Fibroblast of pulmonary artery (primary cell): Measurements from ENCODE around the gene ITIH6.
"Not testable (repeated sequence)": the region's sequence is repeated elsewhere in the genome, so short reads cannot be mapped to it uniquely, and the experiment has no call there.

Experiments
- DNase-seq: peaks from one replicate; pipeline ENCODE4 v3.0.0-alpha.2; 2010; ENCODE audit warnings: low read depth
- H3K4me3 ChIP-seq: replicated peaks from 2 replicates; pipeline ENCODE4 v1.5.1; 2011; ENCODE audit warnings: low read depth, mild to moderate bottlenecking, control low read depth, low read length, moderate library complexity
- TF ChIP-seq, protein P1 (sequence below): IDR thresholded peaks from 2 replicates; pipeline ENCODE4 v1.5.1; 2011; ENCODE audit warnings: mild to moderate bottlenecking, control low read depth, low read length, inconsistent platforms; ENCODE audit errors: missing control alignments

ITIH6 gene, protein sequence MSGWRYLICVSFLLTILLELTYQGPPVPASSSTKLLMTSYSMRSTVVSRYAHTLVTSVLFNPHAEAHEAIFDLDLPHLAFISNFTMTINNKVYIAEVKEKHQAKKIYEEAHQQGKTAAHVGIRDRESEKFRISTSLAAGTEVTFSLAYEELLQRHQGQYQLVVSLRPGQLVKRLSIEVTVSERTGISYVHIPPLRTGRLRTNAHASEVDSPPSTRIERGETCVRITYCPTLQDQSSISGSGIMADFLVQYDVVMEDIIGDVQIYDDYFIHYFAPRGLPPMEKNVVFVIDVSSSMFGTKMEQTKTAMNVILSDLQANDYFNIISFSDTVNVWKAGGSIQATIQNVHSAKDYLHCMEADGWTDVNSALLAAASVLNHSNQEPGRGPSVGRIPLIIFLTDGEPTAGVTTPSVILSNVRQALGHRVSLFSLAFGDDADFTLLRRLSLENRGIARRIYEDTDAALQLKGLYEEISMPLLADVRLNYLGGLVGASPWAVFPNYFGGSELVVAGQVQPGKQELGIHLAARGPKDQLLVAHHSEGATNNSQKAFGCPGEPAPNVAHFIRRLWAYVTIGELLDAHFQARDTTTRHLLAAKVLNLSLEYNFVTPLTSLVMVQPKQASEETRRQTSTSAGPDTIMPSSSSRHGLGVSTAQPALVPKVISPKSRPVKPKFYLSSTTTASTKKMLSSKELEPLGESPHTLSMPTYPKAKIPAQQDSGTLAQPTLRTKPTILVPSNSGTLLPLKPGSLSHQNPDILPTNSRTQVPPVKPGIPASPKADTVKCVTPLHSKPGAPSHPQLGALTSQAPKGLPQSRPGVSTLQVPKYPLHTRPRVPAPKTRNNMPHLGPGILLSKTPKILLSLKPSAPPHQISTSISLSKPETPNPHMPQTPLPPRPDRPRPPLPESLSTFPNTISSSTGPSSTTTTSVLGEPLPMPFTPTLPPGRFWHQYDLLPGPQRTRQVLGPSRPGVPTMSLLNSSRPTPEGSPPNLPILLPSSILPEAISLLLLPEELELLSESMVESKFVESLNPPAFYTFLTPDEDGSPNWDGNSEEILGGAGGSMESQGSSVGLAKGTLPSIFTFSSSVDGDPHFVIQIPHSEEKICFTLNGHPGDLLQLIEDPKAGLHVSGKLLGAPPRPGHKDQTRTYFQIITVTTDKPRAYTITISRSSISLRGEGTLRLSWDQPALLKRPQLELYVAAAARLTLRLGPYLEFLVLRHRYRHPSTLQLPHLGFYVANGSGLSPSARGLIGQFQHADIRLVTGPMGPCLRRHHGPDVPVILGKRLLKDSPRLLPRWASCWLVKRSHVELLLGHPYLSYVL

DNA sequence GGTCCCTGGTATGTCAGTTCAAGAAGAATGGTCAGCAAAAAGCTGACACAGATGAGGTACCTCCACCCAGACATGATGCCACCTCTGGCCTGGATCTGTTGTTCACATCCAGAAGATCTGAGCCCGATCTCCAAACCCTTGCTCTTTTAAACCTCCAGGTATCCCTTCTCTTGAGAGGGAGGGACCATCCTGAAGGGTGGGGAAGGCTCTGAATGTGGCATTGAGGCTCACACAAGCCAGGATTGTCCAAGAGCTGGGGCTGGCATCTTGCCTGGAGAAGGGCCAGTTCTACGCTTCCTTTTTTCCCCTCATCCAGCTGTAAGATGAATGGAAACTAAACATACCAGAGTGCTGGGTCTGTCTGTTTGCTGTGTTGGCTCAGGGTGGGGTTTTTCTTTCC lies at the start of gene ITIH6:
TSS of gene ITIH6 (minus strand) at position 119 of the 400 bp plus-strand sequence. CDS start at position 74, 45 bp downstream.
- no peak for DNase-seq
- TF ChIP-seq, protein P1, sequence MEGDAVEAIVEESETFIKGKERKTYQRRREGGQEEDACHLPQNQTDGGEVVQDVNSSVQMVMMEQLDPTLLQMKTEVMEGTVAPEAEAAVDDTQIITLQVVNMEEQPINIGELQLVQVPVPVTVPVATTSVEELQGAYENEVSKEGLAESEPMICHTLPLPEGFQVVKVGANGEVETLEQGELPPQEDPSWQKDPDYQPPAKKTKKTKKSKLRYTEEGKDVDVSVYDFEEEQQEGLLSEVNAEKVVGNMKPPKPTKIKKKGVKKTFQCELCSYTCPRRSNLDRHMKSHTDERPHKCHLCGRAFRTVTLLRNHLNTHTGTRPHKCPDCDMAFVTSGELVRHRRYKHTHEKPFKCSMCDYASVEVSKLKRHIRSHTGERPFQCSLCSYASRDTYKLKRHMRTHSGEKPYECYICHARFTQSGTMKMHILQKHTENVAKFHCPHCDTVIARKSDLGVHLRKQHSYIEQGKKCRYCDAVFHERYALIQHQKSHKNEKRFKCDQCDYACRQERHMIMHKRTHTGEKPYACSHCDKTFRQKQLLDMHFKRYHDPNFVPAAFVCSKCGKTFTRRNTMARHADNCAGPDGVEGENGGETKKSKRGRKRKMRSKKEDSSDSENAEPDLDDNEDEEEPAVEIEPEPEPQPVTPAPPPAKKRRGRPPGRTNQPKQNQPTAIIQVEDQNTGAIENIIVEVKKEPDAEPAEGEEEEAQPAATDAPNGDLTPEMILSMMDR: no peak

DNA sequence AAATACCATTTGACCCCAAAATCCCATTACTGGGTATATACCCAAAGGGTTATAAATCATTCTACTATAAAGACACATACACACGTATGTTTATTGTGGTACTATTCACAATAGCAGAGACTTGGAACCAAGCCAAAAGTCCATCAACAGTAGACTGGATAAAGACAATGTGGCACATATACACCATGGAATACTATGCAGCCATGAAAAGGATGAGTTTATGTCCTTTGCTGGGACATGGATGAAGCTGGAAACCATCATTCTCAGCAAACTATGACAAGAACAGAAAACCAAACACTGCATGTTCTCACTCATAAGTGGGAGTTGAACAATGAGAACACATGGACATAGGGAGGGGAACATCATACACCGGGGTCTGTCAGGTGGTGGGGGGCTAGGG lies 49.6 kb upstream of the ITIH6 start:
- not testable (repeated sequence) for DNase-seq, H3K4me3 ChIP-seq

More for the DNA sequence above, at the start of gene ITIH6:
- no peak within 1 kb of the TSS for H3K4me3 ChIP-seq

DNA sequence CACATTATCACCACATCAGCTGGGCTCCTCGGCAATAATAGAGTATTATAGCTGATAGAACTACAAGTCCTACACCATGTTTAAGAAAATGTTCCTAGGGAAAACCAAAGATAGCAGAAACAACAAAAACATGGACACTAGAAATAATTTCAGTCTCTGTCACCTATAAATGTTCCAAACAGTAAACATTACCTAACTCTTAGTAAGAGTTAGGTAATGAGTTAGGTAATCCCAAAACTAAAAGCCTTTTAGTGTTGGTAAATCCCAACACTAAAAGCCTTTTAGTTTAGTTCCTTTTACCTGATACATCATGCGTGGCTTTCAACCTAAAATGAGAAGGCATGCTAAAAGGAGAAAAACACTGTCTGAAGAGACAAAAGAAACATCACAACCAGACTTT lies 45.0 kb upstream of the ITIH6 start:
- H3K4me3 ChIP-seq: no peak overlapping the region
- no peak for DNase-seq
- TF ChIP-seq, protein P1: no peak

DNA sequence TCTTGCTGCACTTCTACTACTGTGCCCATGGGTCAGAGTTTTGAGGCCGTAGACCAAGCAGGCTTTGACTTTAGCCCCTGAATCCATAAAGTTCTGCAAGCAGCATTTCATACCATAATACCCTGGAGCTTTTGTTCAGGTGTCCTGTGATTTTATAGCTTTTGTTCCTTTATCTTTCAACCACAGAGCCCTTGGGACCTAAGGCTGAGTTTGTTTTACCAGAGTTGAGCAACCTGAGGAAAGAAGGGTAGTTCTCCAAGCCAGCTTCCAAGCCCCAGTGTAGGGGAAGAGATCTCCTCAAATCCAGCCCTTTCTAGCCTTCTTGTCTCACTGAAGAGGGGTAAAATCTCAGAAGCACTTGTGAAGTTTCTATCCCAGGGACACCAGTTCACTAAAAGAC lies 44.6 kb upstream of the ITIH6 start:
- TF ChIP-seq, protein P1: no peak
- DNase-seq: no peak
- H3K4me3 ChIP-seq: no peak overlapping the region

DNA sequence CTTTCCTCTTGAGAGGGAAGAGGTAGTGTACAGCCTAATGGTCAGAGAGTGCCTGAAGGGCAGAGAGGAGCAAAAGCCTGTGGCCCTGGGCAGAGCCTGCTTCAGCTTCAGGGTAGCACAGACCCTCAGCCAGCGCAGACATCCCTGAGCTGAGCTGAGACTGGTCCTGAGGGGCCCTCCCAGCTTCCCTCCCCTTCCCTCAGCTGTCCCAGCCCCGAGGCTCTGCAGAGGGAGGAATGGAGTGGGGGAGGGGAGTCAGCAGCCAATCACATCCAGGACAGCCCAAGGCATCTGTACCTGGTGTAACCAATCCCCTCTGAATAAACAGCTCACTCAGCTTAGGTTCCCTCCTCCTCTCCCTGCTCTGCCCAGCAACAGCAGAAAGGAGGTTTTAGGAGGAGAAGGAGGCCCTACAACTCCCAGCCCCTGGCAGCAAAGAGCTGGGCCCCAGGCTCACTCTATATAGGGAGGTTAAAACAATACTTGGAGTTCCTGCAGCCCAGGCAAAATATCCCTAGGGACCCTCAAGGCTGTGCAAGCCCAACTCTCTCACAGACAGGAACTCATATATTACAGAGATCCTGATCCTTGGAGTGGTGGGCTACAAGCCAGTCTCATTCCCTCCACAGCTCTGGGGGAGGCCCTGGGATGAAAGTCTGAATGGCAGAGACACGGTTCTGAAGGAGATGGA lies 43.3 kb upstream of the ITIH6 start:
- not testable (repeated sequence) for H3K4me3 ChIP-seq
- DNase-seq: peak; percentile 31

DNA sequence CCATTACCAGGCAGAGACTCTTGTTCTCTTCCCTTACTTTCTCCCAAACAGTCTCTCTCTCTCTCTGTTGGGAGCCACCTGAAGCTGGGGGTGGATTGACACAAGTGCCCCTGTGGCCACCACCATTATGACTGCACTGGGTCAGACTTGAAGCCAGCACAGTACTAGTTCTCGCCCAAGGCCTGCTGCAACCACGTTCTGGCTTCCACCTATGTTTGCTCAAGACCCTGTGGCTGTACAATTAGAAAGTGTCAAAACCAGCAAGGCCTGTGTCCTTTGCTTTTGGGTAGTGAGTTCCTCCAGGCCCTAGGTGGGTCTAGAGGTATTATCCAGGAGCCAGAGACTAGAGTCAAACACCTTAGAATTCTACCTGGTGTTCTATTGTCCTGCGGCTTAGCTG lies 40.5 kb upstream of the ITIH6 start:
- TF ChIP-seq, protein P1: no peak
- H3K4me3 ChIP-seq: no peak overlapping the region
- no peak for DNase-seq

DNA sequence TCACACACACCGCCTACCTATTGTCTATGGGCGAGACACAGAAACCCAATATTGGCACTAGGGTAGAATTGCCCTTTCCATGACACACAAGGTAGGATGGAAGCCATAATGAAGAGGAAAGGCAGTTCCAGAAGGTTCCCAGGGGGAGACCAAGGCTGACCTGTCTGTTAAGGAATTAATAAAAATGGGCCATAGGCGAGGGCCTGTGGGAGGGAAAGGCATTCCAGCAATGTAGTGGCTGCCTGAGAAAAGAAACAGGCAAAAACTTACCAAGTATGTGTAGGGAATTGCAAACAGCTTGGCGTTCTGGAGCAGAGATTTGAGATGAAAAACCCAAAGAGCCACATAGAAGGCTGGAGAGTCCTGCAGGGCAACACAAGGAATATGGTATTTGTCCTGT lies 28.5 kb upstream of the ITIH6 start:
- no peak overlapping the region for H3K4me3 ChIP-seq
- no peak for DNase-seq
- TF ChIP-seq, protein P1: no peak
